Upper lobe of right lung (tissue), 1 donor: Measurements from ENCODE around the gene STARD8. TPM values are rescaled to one million over a fixed set of nuclear protein-coding genes. Genes with fewer than 3 reads are reported as not detected.

Source experiments
- ATAC-seq: fragments of 200-7000 bp; cut with Tn5 transposase; one replicate; pipeline ENCODE4 v1.9.1; 2020; ENCODE audit warnings: mild to moderate bottlenecking, moderate library complexity
- DNase-seq: peaks from one replicate; pipeline ENCODE4 v3.0.0-alpha.2; 2020
- H3K27ac ChIP-seq: fragments of 200-600 bp; one replicate; pipeline ENCODE4 v1.8.0; 2022
- H3K27me3 ChIP-seq: fragments of 200-600 bp; one replicate; pipeline ENCODE4 v1.8.0; 2022; ENCODE audit warnings: mild to moderate bottlenecking
- H3K36me3 ChIP-seq: fragments of 200-600 bp; one replicate; pipeline ENCODE4 v1.8.0; 2022
- H3K4me1 ChIP-seq: fragments of 200-600 bp; one replicate; pipeline ENCODE4 v1.8.0; 2022
- H3K4me3 ChIP-seq: fragments of 200-600 bp; one replicate; pipeline ENCODE4 v1.8.0; 2022; ENCODE audit warnings: mild to moderate bottlenecking
- H3K9me3 ChIP-seq: fragments of 200-600 bp; one replicate; pipeline ENCODE4 v1.8.0; 2022
- CTCF ChIP-seq: fragments of 200-600 bp; IDR thresholded peaks from one replicate; pipeline ENCODE4 v1.8.0; 2022; ENCODE audit warnings: antibody characterized with exemption
- intact Hi-C: fragments of 100-400 bp; cut with DNase I; formaldehyde crosslinking; loops from one replicate; pipeline ENCODE4 v1.11.0; 2022
- total RNA-seq: library from RNA; stranded (reverse); fragmentation: NEBNext Ultra II Directional; extraction: Animal tissue kit (Norgen Biotek cat#: 25700); gene quantifications from one replicate; pipeline ENCODE4 v1.2.1, GENCODE V29; 2021
- donor health status: DM: no; HTN: yes; CAD: no; lungs with severe emphysema.

The STARD8 gene
- total RNA-seq, 1 donor from 2014 or later: 39.4 TPM

- intact Hi-C loops: no loop called here
- Histone ChIP-seq H3K27ac (peak overlapping the region; percentile 11), H3K4me3 (no peak overlapping the region), H3K27me3 (no peaks in the 10 kb centered on the region), H3K36me3 (no peaks in the 10 kb centered on the region), H3K4me1 (no peaks in the 10 kb centered on the region), H3K9me3 (no peaks in the 10 kb centered on the region)
- no peak for TF ChIP-seq CTCF
- ATAC-seq: no peak
- DNase-seq: no peak
These were observed 23.8 kb downstream of the STARD8 start for GRCh38 chrX:68671221-68671620.

GRCh38 chrX:68672581-68673318, 25.3 kb downstream of the STARD8 start:
- TF ChIP-seq CTCF: no peak
- no peaks in the 10 kb centered on the region for H3K4me1 ChIP-seq
- no peaks in the 10 kb centered on the region for H3K36me3 ChIP-seq
- H3K9me3 ChIP-seq: no peaks in the 10 kb centered on the region
- H3K27me3 ChIP-seq: no peaks in the 10 kb centered on the region
- DNase-seq (no peak), ATAC-seq (peak; percentile 53)
- intact Hi-C loops: no loop called here
- H3K4me3 ChIP-seq: no peak overlapping the region
- peak overlapping the region; percentile 36 for H3K27ac ChIP-seq

- H3K9me3 ChIP-seq: no peaks in the 10 kb centered on the region
- no peak overlapping the region for H3K27ac ChIP-seq
- no peak for TF ChIP-seq CTCF
- ATAC-seq (no peak), DNase-seq (no peak)
- H3K27me3 ChIP-seq: no peaks in the 10 kb centered on the region
- no peaks in the 10 kb centered on the region for H3K4me1 ChIP-seq
- no peaks in the 10 kb centered on the region for H3K36me3 ChIP-seq
- H3K4me3 ChIP-seq: no peak overlapping the region
- intact Hi-C loops: no loop called here
These were observed 28.1 kb downstream of the STARD8 start for GRCh38 chrX:68675571-68675970.

GRCh38 chrX:68676335-68676734, 28.9 kb downstream of the STARD8 start:
- TF ChIP-seq CTCF: no peak
- no peaks in the 10 kb centered on the region for H3K9me3 ChIP-seq
- DNase-seq (no peak), ATAC-seq (no peak)
- no peaks in the 10 kb centered on the region for H3K27me3 ChIP-seq
- no peaks in the 10 kb centered on the region for H3K4me1 ChIP-seq
- intact Hi-C loops: no loop called here
- H3K27ac ChIP-seq: no peak overlapping the region
- no peaks in the 10 kb centered on the region for H3K36me3 ChIP-seq
- no peak overlapping the region for H3K4me3 ChIP-seq

- no peak overlapping the region for H3K27ac ChIP-seq
- H3K36me3 ChIP-seq: no peaks in the 10 kb centered on the region
- H3K9me3 ChIP-seq: no peaks in the 10 kb centered on the region
- intact Hi-C loops: no loop called here
- no peaks in the 10 kb centered on the region for H3K27me3 ChIP-seq
- TF ChIP-seq CTCF: no peak
- no peaks in the 10 kb centered on the region for H3K4me1 ChIP-seq
- H3K4me3 ChIP-seq: no peak overlapping the region
- no peak for DNase-seq
- ATAC-seq: no peak
These were observed 30.5 kb downstream of the STARD8 start for GRCh38 chrX:68677998-68678397.
